ENCODE results near the gene PHF21A. TPM values are rescaled to one million over a fixed set of nuclear protein-coding genes. Genes with fewer than 3 reads are reported as not detected.

Gene PHF21A
- total RNA-seq, 4 donors from 2014 or later: 11.2 to 22.3 (median 15.9) TPM

- Histone ChIP-seq H3K36me3 (peaks cover 0 to 28% (median 8%) of the 10 kb centered on the region in 3 donors), H3K27ac (peak overlapping the region in 1 of 4 donors; percentile 79), H3K27me3 (peaks cover 0 to 26% (median 0%) of the 10 kb centered on the region in 4 donors), H3K4me1 (peaks cover 36 to 74% (median 46%) of the 10 kb centered on the region in 3 donors), H3K4me3 (no peak overlapping the region), H3K9me3 (no peaks in the 10 kb centered on the region)
- no peak for TF ChIP-seq POLR2A (IDR thresholded peaks at IDR 0.05)
- TF ChIP-seq CTCF (IDR thresholded peaks at IDR 0.05): no peak
- DNase-seq: no peak
- WGBS, 2 donors: 83 to 87% methylated on average over 5 to 10 of the region's 27 CpGs
- intact Hi-C loops (cut with DNase I): no loop called here
Measured at GRCh38 chr11:45927684-45928413, 193.4 kb downstream of the PHF21A start.

- intact Hi-C loops (cut with DNase I): no loop called here
Measured at GRCh38 chr11:45927332-45927683, 193.9 kb downstream of the PHF21A start.

DNA sequence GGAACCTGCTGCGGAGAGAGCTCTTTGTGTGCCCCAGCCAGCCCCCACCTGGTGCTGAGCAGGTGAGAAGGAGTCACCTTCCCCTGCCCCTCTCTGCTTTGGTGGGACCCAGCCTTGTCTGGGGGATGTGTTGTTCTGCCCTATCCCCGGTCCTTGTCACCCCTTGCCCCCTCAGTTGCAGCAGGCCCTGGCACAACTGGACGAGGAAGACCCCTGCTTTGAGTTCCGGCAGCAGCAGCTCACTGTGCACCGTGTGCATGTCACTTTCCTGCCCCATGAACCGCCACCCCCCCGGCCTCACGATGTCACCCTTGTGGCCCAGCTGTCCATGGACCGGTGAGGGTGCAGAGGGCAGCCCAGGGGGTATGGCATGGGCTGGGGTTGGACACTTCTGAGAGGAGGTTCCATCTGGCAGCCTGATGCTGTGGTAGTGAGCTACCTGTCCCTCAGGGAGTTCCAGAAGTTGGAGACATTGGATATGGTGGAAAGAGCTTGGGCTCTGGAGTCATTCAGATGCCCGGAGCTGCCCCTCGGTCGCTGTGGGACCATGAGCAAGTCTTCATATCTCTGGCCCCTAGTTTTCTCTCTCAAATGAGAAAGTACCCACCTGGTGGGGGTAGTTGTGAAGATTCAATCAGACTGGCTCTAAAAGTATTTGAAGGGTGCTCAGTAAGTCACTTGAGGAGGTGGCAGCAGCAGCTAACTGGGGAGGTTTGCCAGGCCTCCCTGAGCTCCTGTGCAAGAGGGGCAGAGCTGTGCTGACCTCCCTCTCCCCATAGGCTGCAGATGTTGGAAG is 194.5 kb downstream of the PHF21A start:
- intact Hi-C loops (cut with DNase I): no loop called here
- Histone ChIP-seq H3K27ac (no peak overlapping the region), H3K4me1 (peaks cover 37 to 74% (median 57%) of the 10 kb centered on the region in 3 donors), H3K27me3 (peaks cover 0 to 38% (median 0%) of the 10 kb centered on the region in 4 donors), H3K9me3 (no peaks in the 10 kb centered on the region), H3K4me3 (no peak overlapping the region), H3K36me3 (peaks cover 0 to 21% (median 5%) of the 10 kb centered on the region in 3 donors)
- DNase-seq: no peak
- WGBS, 2 donors: 89% methylated on average over 7 of the region's 12 CpGs; no CpG with 5 or more reads in 1 of the 2 donors
- TF ChIP-seq CTCF (IDR thresholded peaks at IDR 0.05) (no peak), POLR2A (IDR thresholded peaks at IDR 0.05) (no peak)

More at GRCh38 chr11:45927332-45927683, 193.9 kb downstream of the PHF21A start:
- Histone ChIP-seq H3K36me3 (peaks cover 0 to 27% (median 8%) of the 10 kb centered on the region in 3 donors), H3K4me1 (peaks cover 37 to 74% (median 51%) of the 10 kb centered on the region in 3 donors), H3K27me3 (peaks cover 0 to 32% (median 0%) of the 10 kb centered on the region in 4 donors), H3K4me3 (no peak overlapping the region), H3K27ac (no peak overlapping the region), H3K9me3 (no peaks in the 10 kb centered on the region)
- WGBS, 2 donors: 55 to 80% methylated on average over 4 to 13 of the region's 15 CpGs
- DNase-seq: no peak
- TF ChIP-seq POLR2A (IDR thresholded peaks at IDR 0.05) (no peak), CTCF (IDR thresholded peaks at IDR 0.05) (no peak)

DNA sequence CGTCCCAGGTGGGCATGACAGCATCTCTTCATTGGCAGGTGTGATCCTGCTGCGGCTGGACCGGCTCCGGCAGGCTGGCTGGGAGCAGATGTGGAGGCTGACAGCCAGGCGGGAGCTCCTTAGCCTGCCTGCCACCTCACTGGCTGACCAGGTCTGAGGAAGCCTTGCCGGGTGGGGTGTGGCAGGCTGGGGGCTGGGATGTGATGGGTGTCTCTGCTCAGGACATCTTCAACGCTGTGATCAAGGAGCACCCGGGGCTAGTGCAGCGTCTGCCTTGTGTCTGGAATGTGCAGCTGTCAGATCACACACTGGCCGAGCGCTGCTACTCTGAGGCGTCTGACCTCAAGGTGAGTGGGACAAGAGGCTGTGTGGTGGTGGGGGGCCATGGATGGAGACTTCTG is 195.3 kb downstream of the PHF21A start:
- Histone ChIP-seq H3K27me3 (peaks cover 0 to 42% (median 0%) of the 10 kb centered on the region in 4 donors), H3K36me3 (peaks cover 0 to 17% (median 0%) of the 10 kb centered on the region in 3 donors), H3K4me1 (peaks cover 37 to 74% (median 57%) of the 10 kb centered on the region in 3 donors), H3K9me3 (no peaks in the 10 kb centered on the region), H3K27ac (no peak overlapping the region), H3K4me3 (no peak overlapping the region)
- no peak for DNase-seq
- TF ChIP-seq POLR2A (IDR thresholded peaks at IDR 0.05) (no peak), CTCF (IDR thresholded peaks at IDR 0.05) (no peak)
- intact Hi-C loops (cut with DNase I): no loop called here
- WGBS, 2 donors: 34 to 51% methylated on average over 5 to 9 of the region's 12 CpGs

DNA sequence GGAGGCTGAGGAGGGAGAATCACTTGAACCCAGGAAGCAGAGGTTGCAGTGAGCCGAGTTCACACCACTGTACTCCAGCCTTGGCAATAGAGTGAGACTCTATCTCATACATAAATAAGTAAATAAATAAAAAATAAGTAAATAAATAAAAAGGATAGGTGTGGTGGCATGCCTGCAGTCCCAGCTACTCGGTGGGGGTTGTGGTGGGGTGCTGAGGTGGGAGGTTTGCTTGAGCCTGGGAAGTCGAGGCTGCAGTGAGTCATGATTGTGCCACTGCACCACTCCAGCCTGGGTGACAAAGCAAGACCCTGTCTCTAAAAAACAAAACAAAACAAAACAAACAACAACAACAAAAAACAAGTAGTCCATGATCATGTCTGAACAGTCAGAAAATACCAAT is 195.7 kb downstream of the PHF21A start:
- WGBS, 2 donors: 64 to 69% methylated on average over 3 of the region's 3 CpGs
- DNase-seq: no peak
- H3K4me1 ChIP-seq: peaks cover 33 to 74% (median 52%) of the 10 kb centered on the region in 3 donors
- no peak overlapping the region for H3K27ac ChIP-seq
- TF ChIP-seq CTCF (IDR thresholded peaks at IDR 0.05): no peak
- no peak for TF ChIP-seq POLR2A (IDR thresholded peaks at IDR 0.05)
- intact Hi-C loops (cut with DNase I): no loop called here
- no peak overlapping the region for H3K4me3 ChIP-seq
- peaks cover 0 to 17% (median 0%) of the 10 kb centered on the region in 3 donors for H3K36me3 ChIP-seq
- H3K9me3 ChIP-seq: no peaks in the 10 kb centered on the region
- peaks cover 0 to 42% (median 0%) of the 10 kb centered on the region in 4 donors for H3K27me3 ChIP-seq
